ENCODE data around the gene ATP12A.

- TF ChIP-seq CTCF (IDR thresholded peaks at IDR 0.05; ENCODE audit: control extremely low read depth in 1 of 3, insufficient read depth in 1 of 3, low read depth in 1 of 3, low read length in 3 of 3), result no peak
- no peak for TF ChIP-seq EP300 (IDR thresholded peaks at IDR 0.05; ENCODE audit: borderline replicate concordance in 1 of 2, low read depth in 2 of 2, low read length in 2 of 2)
- TF ChIP-seq RAD21 (IDR thresholded peaks at IDR 0.05 in 1 of 2, conservative IDR thresholded peaks at IDR 0.05 in 1 of 2; ENCODE audit: low read depth in 2 of 2, low read length in 2 of 2), result no peak
- TF ChIP-seq E2F6 (IDR thresholded peaks at IDR 0.05), result no peak
- no peak for TF ChIP-seq ASH2L (IDR thresholded peaks at IDR 0.05; ENCODE audit: low read length)
- no peak for TF ChIP-seq CEBPB (IDR thresholded peaks at IDR 0.05; ENCODE audit: low read depth, low read length)
- no peak for TF ChIP-seq JUND (IDR thresholded peaks at IDR 0.05; ENCODE audit: low read length)
- TF ChIP-seq EGR1 (IDR thresholded peaks at IDR 0.05; ENCODE audit: borderline replicate concordance, low read depth, low read length), result no peak
- TF ChIP-seq RFX5 (IDR thresholded peaks at IDR 0.05; ENCODE audit: borderline replicate concordance, low read depth, low read length), result no peak
Observed at GRCh38 chr13:24644036-24644435, 36.2 kb upstream of the ATP12A start.

Measured in H1 (cell line).